Stomach (tissue), 4 donors: ENCODE measurements around the gene OSTM1.

Experiments
- EP300 ChIP-seq: sonication (generic); formaldehyde crosslinking; IDR thresholded peaks from one replicate; pipeline ENCODE4 v1.6.1; 2017; ENCODE audit warnings: antibody characterized with exemption
- POLR2A ChIP-seq, 4 donors: fragments of 450-650 bp; IDR thresholded peaks; one replicate each; pipeline ENCODE4 v1.6.1; 2016; ENCODE audit warnings: antibody characterized with exemption in 4 of 4, control low read depth in 2 of 4, mild to moderate bottlenecking in 1 of 4, moderate library complexity in 1 of 4
- POLR2AphosphoS5 ChIP-seq, 3 donors: sonication (generic); formaldehyde crosslinking; IDR thresholded peaks; one replicate each; pipeline ENCODE4 v1.6.1; 2016; ENCODE audit warnings: antibody characterized with exemption in 3 of 3

GRCh38 chr6:108031968-108032367 lies 42.6 kb downstream of the OSTM1 start:
- TF ChIP-seq POLR2A (IDR thresholded peaks at IDR 0.05), result no peak
- TF ChIP-seq POLR2AphosphoS5 (IDR thresholded peaks at IDR 0.05), result no peak
- no peak for TF ChIP-seq EP300
